K562 (cell line): ENCODE data around the gene CPT1A. TPM values are rescaled to one million over a fixed set of nuclear protein-coding genes. Genes with fewer than 3 reads are reported as not detected.

Source experiments
- CBX8 ChIP-seq: fragments of 200-600 bp; sonication (generic); IDR thresholded peaks from 2 replicates; pipeline ENCODE4 v1.6.1; 2012; ENCODE audit warnings: borderline replicate concordance, mixed run types, low read depth, mild to moderate bottlenecking, moderate library complexity, mixed read lengths, low read length, control low read depth, inconsistent platforms; ENCODE audit not compliant: poor library complexity, severe bottlenecking; ENCODE audit errors: extremely low read depth
- MEF2A ChIP-seq: IDR thresholded peaks from 2 replicates; pipeline ENCODE4 v1.6.1; 2011; ENCODE audit warnings: low read depth, mild to moderate bottlenecking, low read length, moderate library complexity; ENCODE audit not compliant: control insufficient read depth
- NCOA1 ChIP-seq: fragments of 450-650 bp; IDR thresholded peaks from 2 replicates; pipeline ENCODE4 v1.6.1; 2016; ENCODE audit warnings: low read depth
- NCOA6 ChIP-seq: fragments of 450-650 bp; IDR thresholded peaks from 2 replicates; pipeline ENCODE4 v1.6.1; 2017; ENCODE audit warnings: mild to moderate bottlenecking
- NR2C1 ChIP-seq, 2 experiments: fragments of 450-650 bp; IDR thresholded peaks; 2 replicates each; pipeline ENCODE4 v1.6.1; 2017; ENCODE audit warnings: mild to moderate bottlenecking in 2 of 2, antibody characterized with exemption in 1 of 2, inconsistent platforms in 1 of 2, missing compliant biosample characterization in 1 of 2, missing genetic modification characterization in 1 of 2
- NR4A1 ChIP-seq, 2 experiments: fragments of 250-450 bp in 1 of 2; fragments of 450-650 bp in 1 of 2; sonication (Bioruptor Pico) in 1 of 2; IDR thresholded peaks; 2 replicates each; pipeline versions ENCODE4 v1.4.0 to v1.6.1; 2016 to 2020; ENCODE audit warnings: mild to moderate bottlenecking in 2 of 2, missing compliant biosample characterization in 1 of 2, missing genetic modification characterization in 1 of 2, moderate library complexity in 1 of 2
- PCBP1 ChIP-seq: fragments of 200-400 bp; formaldehyde crosslinking; IDR thresholded peaks from 2 replicates; pipeline ENCODE4 v1.6.1; 2018; ENCODE audit warnings: mild to moderate bottlenecking, low read depth, low read length; ENCODE audit not compliant: poor library complexity, severe bottlenecking
- RBM34 ChIP-seq: fragments of 200-400 bp; formaldehyde crosslinking; IDR thresholded peaks from 2 replicates; pipeline ENCODE4 v1.6.1; 2018; ENCODE audit warnings: low read length, borderline replicate concordance; ENCODE audit not compliant: insufficient read depth
- SNRNP70 ChIP-seq: fragments of 200-400 bp; formaldehyde crosslinking; optimal IDR thresholded peaks from 2 replicates; pipeline ENCODE3; 2017; ENCODE audit warnings: low read depth, low read length
- ZNF146 ChIP-seq: IDR thresholded peaks from one replicate; pipeline ENCODE4 v1.6.1; 2018; ENCODE audit warnings: missing compliant biosample characterization; ENCODE audit not compliant: unreplicated experiment
- ZNF354B ChIP-seq: fragments of 250-450 bp; sonication (Bioruptor Pico); IDR thresholded peaks from 2 replicates; pipeline ENCODE4 v1.4.0; 2020
- ZNF507 ChIP-seq: conservative IDR thresholded peaks from 2 replicates; pipeline ENCODE4 v1.6.1; 2017; ENCODE audit warnings: missing genetic modification characterization, missing compliant biosample characterization
- ZNF717 ChIP-seq: fragments of 250-450 bp; sonication (Bioruptor Pico); IDR thresholded peaks from 2 replicates; pipeline ENCODE4 v1.5.0; 2021
- polyA plus RNA-seq, 8 experiments: library from polyadenylated mRNA; depleted of rRNA in 4 of 8; stranded (reverse) in 5 of 8; unstranded in 3 of 8; fragments of >200 nt; fragmentation: Nextera tagmentation in 2 of 8; fragmentation: Illumina TruSeq in 1 of 8; extraction: Ambion mirVana in 2 of 8; extraction: Trizol in 1 of 8; gene quantifications; 2 replicates each; pipeline versions ENCODE4 v1.2.1 to v1.2.3, GENCODE V29; 2011 to 2014; ENCODE audit warnings: inconsistent platforms in 1 of 8, missing spikeins in 1 of 8
- total RNA-seq, 7 experiments: library from RNA; depleted of rRNA in 6 of 7; stranded (reverse); fragments of >200 nt in 6 of 7; fragmentation: Illumina TruSeq in 2 of 7; extraction: Trizol in 2 of 7; gene quantifications; 2 replicates each; pipeline versions ENCODE4 v1.2.1 to v1.2.3, GENCODE V29; 2011 to 2021; ENCODE audit warnings: low replicate concordance in 1 of 7
- TF ChIP-seq, protein P1 (sequence below): fragments of 200-600 bp; sonication (generic); IDR thresholded peaks from one replicate; pipeline ENCODE4 v1.6.1; 2012; ENCODE audit warnings: mild to moderate bottlenecking, low read depth, low read length, inconsistent platforms
- TF ChIP-seq, protein P2 (sequence below): fragments of 250-450 bp; sonication (Bioruptor Pico); IDR thresholded peaks from 2 replicates; pipeline ENCODE4 v1.5.0; 2021

Gene CPT1A
- total and polyA plus RNA-seq, 9 of the 15 experiments (the other 6 are each of a cell fraction or from before 2014, with no cell fraction given), result 2.6 to 29.1 (median 12.3) TPM

DNA sequence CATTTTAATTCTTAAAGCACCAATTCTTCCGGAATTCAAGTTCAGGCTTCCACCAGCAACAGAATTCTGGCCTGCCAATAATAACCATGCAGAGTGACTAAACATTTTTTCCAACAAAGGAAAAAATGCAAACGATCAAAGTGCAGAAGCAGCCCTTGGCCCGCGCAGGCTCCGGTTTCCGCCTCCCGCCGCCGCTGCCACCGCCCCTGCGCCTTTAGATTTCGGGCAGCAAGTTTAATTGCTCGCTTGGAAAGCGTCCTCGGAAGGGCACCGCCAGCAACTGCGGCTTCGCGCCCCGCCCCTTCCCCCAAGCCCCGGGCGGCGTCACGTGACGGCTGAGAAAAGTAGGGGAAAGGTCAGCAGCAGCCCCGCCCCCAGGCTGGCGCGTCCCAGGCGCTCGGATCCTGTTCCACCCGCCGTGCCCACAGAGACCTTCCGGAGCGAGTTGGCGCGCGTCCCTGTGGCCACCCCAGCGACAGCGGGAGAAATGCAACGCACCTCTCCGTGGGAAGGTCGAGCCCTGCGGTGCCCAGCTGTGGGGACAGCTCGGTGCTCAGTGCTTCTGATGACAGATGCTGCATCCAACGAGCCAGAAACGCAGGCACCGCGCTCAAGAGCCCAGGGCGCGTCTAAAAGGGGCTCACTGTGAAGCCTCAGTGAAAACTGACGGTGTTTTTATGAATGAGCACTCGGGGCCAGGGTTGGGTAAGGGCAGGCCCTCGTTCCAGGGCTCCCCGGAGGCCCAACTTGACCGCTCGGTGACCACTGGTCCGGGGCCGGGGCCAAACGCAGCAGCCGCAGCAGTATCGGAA, 2.5 kb downstream of the CPT1A start (continued):
- TF ChIP-seq NR4A1 (CRISPR knock-in tag; IDR thresholded peaks at IDR 0.05), result no peak
- TF ChIP-seq NR4A1 (tag; IDR thresholded peaks at IDR 0.05), result no peak
- TF ChIP-seq, protein P1, sequence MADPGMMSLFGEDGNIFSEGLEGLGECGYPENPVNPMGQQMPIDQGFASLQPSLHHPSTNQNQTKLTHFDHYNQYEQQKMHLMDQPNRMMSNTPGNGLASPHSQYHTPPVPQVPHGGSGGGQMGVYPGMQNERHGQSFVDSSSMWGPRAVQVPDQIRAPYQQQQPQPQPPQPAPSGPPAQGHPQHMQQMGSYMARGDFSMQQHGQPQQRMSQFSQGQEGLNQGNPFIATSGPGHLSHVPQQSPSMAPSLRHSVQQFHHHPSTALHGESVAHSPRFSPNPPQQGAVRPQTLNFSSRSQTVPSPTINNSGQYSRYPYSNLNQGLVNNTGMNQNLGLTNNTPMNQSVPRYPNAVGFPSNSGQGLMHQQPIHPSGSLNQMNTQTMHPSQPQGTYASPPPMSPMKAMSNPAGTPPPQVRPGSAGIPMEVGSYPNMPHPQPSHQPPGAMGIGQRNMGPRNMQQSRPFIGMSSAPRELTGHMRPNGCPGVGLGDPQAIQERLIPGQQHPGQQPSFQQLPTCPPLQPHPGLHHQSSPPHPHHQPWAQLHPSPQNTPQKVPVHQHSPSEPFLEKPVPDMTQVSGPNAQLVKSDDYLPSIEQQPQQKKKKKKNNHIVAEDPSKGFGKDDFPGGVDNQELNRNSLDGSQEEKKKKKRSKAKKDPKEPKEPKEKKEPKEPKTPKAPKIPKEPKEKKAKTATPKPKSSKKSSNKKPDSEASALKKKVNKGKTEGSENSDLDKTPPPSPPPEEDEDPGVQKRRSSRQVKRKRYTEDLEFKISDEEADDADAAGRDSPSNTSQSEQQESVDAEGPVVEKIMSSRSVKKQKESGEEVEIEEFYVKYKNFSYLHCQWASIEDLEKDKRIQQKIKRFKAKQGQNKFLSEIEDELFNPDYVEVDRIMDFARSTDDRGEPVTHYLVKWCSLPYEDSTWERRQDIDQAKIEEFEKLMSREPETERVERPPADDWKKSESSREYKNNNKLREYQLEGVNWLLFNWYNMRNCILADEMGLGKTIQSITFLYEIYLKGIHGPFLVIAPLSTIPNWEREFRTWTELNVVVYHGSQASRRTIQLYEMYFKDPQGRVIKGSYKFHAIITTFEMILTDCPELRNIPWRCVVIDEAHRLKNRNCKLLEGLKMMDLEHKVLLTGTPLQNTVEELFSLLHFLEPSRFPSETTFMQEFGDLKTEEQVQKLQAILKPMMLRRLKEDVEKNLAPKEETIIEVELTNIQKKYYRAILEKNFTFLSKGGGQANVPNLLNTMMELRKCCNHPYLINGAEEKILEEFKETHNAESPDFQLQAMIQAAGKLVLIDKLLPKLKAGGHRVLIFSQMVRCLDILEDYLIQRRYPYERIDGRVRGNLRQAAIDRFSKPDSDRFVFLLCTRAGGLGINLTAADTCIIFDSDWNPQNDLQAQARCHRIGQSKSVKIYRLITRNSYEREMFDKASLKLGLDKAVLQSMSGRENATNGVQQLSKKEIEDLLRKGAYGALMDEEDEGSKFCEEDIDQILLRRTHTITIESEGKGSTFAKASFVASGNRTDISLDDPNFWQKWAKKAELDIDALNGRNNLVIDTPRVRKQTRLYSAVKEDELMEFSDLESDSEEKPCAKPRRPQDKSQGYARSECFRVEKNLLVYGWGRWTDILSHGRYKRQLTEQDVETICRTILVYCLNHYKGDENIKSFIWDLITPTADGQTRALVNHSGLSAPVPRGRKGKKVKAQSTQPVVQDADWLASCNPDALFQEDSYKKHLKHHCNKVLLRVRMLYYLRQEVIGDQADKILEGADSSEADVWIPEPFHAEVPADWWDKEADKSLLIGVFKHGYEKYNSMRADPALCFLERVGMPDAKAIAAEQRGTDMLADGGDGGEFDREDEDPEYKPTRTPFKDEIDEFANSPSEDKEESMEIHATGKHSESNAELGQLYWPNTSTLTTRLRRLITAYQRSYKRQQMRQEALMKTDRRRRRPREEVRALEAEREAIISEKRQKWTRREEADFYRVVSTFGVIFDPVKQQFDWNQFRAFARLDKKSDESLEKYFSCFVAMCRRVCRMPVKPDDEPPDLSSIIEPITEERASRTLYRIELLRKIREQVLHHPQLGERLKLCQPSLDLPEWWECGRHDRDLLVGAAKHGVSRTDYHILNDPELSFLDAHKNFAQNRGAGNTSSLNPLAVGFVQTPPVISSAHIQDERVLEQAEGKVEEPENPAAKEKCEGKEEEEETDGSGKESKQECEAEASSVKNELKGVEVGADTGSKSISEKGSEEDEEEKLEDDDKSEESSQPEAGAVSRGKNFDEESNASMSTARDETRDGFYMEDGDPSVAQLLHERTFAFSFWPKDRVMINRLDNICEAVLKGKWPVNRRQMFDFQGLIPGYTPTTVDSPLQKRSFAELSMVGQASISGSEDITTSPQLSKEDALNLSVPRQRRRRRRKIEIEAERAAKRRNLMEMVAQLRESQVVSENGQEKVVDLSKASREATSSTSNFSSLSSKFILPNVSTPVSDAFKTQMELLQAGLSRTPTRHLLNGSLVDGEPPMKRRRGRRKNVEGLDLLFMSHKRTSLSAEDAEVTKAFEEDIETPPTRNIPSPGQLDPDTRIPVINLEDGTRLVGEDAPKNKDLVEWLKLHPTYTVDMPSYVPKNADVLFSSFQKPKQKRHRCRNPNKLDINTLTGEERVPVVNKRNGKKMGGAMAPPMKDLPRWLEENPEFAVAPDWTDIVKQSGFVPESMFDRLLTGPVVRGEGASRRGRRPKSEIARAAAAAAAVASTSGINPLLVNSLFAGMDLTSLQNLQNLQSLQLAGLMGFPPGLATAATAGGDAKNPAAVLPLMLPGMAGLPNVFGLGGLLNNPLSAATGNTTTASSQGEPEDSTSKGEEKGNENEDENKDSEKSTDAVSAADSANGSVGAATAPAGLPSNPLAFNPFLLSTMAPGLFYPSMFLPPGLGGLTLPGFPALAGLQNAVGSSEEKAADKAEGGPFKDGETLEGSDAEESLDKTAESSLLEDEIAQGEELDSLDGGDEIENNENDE, result no peak
- no peak for TF ChIP-seq PCBP1
- no peak for TF ChIP-seq SNRNP70
- TF ChIP-seq CBX8, result no peak
- no peak for TF ChIP-seq MEF2A
- TF ChIP-seq ZNF507, result no peak
- no peak for TF ChIP-seq ZNF717
- TF ChIP-seq RBM34, result no peak
- TF ChIP-seq NCOA1, result no peak
- no peak for TF ChIP-seq NCOA6
- TF ChIP-seq, protein P2, sequence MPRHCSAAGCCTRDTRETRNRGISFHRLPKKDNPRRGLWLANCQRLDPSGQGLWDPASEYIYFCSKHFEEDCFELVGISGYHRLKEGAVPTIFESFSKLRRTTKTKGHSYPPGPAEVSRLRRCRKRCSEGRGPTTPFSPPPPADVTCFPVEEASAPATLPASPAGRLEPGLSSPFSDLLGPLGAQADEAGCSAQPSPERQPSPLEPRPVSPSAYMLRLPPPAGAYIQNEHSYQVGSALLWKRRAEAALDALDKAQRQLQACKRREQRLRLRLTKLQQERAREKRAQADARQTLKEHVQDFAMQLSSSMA (CRISPR knock-in tag), result no peak
- TF ChIP-seq NR2C1 (IDR thresholded peaks at IDR 0.05), result peak; percentile 78
- TF ChIP-seq NR2C1 (tag; IDR thresholded peaks at IDR 0.05), result peak; percentile 83
- TF ChIP-seq ZNF146 (CRISPR knock-in tag), result no peak
- no peak for TF ChIP-seq ZNF354B (CRISPR knock-in tag)
